SK-N-MC (cell line): ENCODE measurements around the gene WDR20.

Experiments
- EZH2 ChIP-seq: fragments of 200-600 bp; sonication (generic); IDR thresholded peaks from one replicate; pipeline ENCODE4 v1.6.1; 2017; ENCODE audit warnings: antibody characterized with exemption
- POLR2AphosphoS5 ChIP-seq: IDR thresholded peaks from 2 replicates; pipeline ENCODE4 v1.6.1; 2012; ENCODE audit warnings: mild to moderate bottlenecking, low read depth, low read length, borderline replicate concordance

DNA sequence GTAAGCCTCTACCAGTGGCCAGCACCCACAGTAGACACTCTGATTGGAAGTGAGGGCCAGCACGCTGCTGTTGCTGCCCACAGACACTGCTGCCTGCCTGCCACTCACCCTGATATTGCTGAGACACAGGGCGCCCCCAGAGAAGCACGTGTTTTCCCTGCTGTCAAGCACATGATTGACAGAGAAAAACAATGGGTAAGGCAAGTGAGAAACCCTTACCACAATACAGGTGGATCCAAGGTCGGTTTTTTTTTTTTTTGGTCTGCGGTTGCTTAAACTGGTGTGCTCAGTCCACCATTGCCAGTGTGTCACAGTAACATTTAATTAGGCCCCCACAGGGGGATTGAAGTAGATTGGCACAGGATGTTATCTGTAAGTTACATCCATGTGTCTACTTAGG is 65.9 kb downstream of the WDR20 start:
- TF ChIP-seq EZH2, result no peak
- no peak for TF ChIP-seq POLR2AphosphoS5
